HepG2 (cell line): ENCODE data around the gene FRMPD2. TPM values are rescaled to one million over a fixed set of nuclear protein-coding genes. Genes with fewer than 3 reads are reported as not detected.

Experiments used
- AKAP8 ChIP-seq: sonication (generic); formaldehyde crosslinking; IDR thresholded peaks from 2 replicates; pipeline ENCODE4 v1.5.1; 2020; ENCODE audit warnings: mild to moderate bottlenecking, missing genetic modification reagents
- CC2D1A ChIP-seq: sonication (generic); formaldehyde crosslinking; IDR thresholded peaks from 2 replicates; pipeline ENCODE4 v1.8.1; 2023; ENCODE audit warnings: mild to moderate bottlenecking, missing genetic modification reagents
- FIP1L1 ChIP-seq: fragments of 200-400 bp; formaldehyde crosslinking; IDR thresholded peaks from 2 replicates; pipeline ENCODE4 v1.6.1; 2018; ENCODE audit warnings: low read depth, mild to moderate bottlenecking, low read length, moderate library complexity, borderline replicate concordance; ENCODE audit not compliant: insufficient read depth
- HNRNPK ChIP-seq: fragments of 200-400 bp; formaldehyde crosslinking; IDR thresholded peaks from 2 replicates; pipeline ENCODE4 v1.6.1; 2018; ENCODE audit warnings: low read length, low read depth, moderate library complexity, mild to moderate bottlenecking; ENCODE audit not compliant: poor library complexity, severe bottlenecking
- LCORL ChIP-seq, 2 experiments: fragments of 450-650 bp in 1 of 2; sonication (generic) in 1 of 2; formaldehyde crosslinking in 1 of 2; IDR thresholded peaks; 2 replicates each; pipeline versions ENCODE4 v1.5.0 to v1.6.1; 2017 to 2020; ENCODE audit warnings: antibody characterized with exemption in 1 of 2, missing genetic modification reagents in 1 of 2
- MTF2 ChIP-seq: sonication (generic); formaldehyde crosslinking; IDR thresholded peaks from 2 replicates; pipeline ENCODE4 v1.5.0; 2020; ENCODE audit warnings: missing genetic modification reagents, borderline replicate concordance
- REL ChIP-seq: sonication (generic); formaldehyde crosslinking; conservative IDR thresholded peaks from 2 replicates; pipeline ENCODE4 v1.8.0; 2022; ENCODE audit warnings: mild to moderate bottlenecking, missing genetic modification reagents, moderate library complexity
- SIX4 ChIP-seq: sonication (generic); formaldehyde crosslinking; IDR thresholded peaks from 2 replicates; pipeline ENCODE4 v1.4.0; 2020; ENCODE audit warnings: missing genetic modification reagents
- TRIM24 ChIP-seq: sonication (generic); formaldehyde crosslinking; IDR thresholded peaks from 2 replicates; pipeline ENCODE4 v1.8.0; 2022; ENCODE audit warnings: mild to moderate bottlenecking, missing genetic modification reagents
- ZMYM4 ChIP-seq: sonication (generic); formaldehyde crosslinking; IDR thresholded peaks from 2 replicates; pipeline ENCODE4 v1.8.1; 2023; ENCODE audit warnings: mild to moderate bottlenecking, missing genetic modification reagents
- ZNF12 ChIP-seq: sonication (generic); formaldehyde crosslinking; IDR thresholded peaks from 2 replicates; pipeline ENCODE4 v1.5.0; 2020; ENCODE audit warnings: missing genetic modification reagents
- ZNF234 ChIP-seq: sonication (generic); formaldehyde crosslinking; conservative IDR thresholded peaks from 2 replicates; pipeline ENCODE4 v1.5.1; 2020; ENCODE audit warnings: mild to moderate bottlenecking, missing genetic modification reagents
- ZNF235 ChIP-seq: sonication (generic); formaldehyde crosslinking; IDR thresholded peaks from 2 replicates; pipeline ENCODE4 v1.8.1; 2023; ENCODE audit warnings: mild to moderate bottlenecking, missing genetic modification reagents, borderline replicate concordance
- ZNF629 ChIP-seq: sonication (generic); formaldehyde crosslinking; conservative IDR thresholded peaks from 2 replicates; pipeline ENCODE4 v1.5.0; 2020; ENCODE audit warnings: missing genetic modification reagents
- ZNF737 ChIP-seq: sonication (generic); formaldehyde crosslinking; IDR thresholded peaks from 2 replicates; pipeline ENCODE4 v1.5.0; 2020; ENCODE audit warnings: missing genetic modification reagents, mild to moderate bottlenecking, borderline replicate concordance
- polyA plus RNA-seq, 8 experiments: library from polyadenylated mRNA; depleted of rRNA in 3 of 8; stranded (reverse) in 7 of 8; unstranded in 1 of 8; fragments of >200 nt; fragmentation: Illumina TruSeq in 4 of 8; extraction: Trizol in 4 of 8; gene quantifications; 2 replicates each; pipeline versions ENCODE4 v1.2.1 to v1.2.3, GENCODE V29; 2011 to 2016; ENCODE audit warnings: low read depth in 4 of 8, missing spikeins in 1 of 8, mixed read lengths in 1 of 8; ENCODE audit not compliant: insufficient read depth in 1 of 8
- total RNA-seq, 5 experiments: library from RNA; depleted of rRNA; stranded (reverse); fragments of >200 nt; fragmentation: Illumina TruSeq; extraction: Trizol; gene quantifications; 2 replicates each; pipeline ENCODE4 v1.2.3, GENCODE V29; 2016; ENCODE audit warnings: low read depth in 1 of 5
- TF ChIP-seq, protein P1 (sequence below): sonication (generic); formaldehyde crosslinking; IDR thresholded peaks from 2 replicates; pipeline ENCODE4 v1.8.1; 2022; ENCODE audit warnings: mild to moderate bottlenecking, missing genetic modification reagents
- TF ChIP-seq, protein P2 (sequence below): sonication (generic); formaldehyde crosslinking; IDR thresholded peaks from 2 replicates; pipeline ENCODE4 v1.4.0; 2020; ENCODE audit warnings: low read depth, missing genetic modification reagents
- TF ChIP-seq, protein P3 (sequence below): sonication (generic); formaldehyde crosslinking; IDR thresholded peaks from 2 replicates; pipeline ENCODE4 v1.5.0; 2020; ENCODE audit warnings: missing genetic modification reagents, mild to moderate bottlenecking, borderline replicate concordance
- TF ChIP-seq, protein P4 (sequence below): sonication (generic); formaldehyde crosslinking; IDR thresholded peaks from 2 replicates; pipeline ENCODE4 v1.4.0; 2020; ENCODE audit warnings: mild to moderate bottlenecking, missing genetic modification reagents
- TF ChIP-seq, protein P5 (sequence below): sonication (generic); formaldehyde crosslinking; IDR thresholded peaks from 2 replicates; pipeline ENCODE4 v1.8.0; 2022; ENCODE audit warnings: missing genetic modification reagents, mild to moderate bottlenecking, moderate library complexity, borderline replicate concordance

Gene FRMPD2
- total and polyA plus RNA-seq, 2 of the 13 experiments (the other 11 are each of a cell fraction or from before 2014, with no cell fraction given) = 0.45 to 1.3 TPM

DNA sequence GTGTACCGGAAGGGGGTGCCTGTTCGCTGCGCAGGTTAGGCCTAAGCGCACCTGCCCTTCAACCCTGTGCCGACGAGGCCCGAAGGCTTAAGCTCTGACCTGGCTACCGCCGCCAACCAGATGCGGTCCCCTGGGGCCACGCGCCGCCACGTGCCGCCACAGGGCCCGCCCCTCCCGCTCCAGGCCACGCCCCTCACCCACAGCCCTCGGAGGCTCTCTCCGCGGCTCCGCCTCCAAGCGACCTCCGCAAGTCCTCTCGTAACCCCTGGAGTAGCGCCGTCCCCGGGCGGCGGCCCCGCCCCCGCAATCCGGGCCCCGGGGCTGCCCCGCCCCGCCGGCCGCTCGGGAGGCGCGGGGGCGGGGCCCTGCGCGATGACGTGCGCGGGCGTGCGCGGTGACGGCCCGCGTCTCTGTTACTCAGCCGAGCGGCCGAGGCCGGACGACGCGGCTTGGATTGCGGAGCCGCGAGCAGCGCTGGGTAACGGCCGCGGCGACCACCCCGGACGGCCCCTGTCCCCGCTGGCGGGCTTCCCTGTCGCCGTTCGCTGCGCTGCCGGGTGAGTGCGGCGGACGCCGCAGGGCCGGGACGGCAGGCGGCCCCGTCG is 31.9 kb upstream of the FRMPD2 start, which contains the start of gene MAPK8 (continued):
- TF ChIP-seq, protein P1, sequence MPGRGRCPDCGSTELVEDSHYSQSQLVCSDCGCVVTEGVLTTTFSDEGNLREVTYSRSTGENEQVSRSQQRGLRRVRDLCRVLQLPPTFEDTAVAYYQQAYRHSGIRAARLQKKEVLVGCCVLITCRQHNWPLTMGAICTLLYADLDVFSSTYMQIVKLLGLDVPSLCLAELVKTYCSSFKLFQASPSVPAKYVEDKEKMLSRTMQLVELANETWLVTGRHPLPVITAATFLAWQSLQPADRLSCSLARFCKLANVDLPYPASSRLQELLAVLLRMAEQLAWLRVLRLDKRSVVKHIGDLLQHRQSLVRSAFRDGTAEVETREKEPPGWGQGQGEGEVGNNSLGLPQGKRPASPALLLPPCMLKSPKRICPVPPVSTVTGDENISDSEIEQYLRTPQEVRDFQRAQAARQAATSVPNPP (CRISPR knock-in tag) = no peak; the same call in 1 of the 2 replicates
- TF ChIP-seq REL (CRISPR knock-in tag) = peak; percentile 86; the same call in 1 of the 2 replicates
- no peak for TF ChIP-seq LCORL (IDR thresholded peaks at IDR 0.05)
- peak; percentile 61; the same call in 1 of the 2 replicates for TF ChIP-seq LCORL (CRISPR knock-in tag; IDR thresholded peaks at IDR 0.05)
- TF ChIP-seq ZMYM4 = peak; percentile 90
- no peak for TF ChIP-seq FIP1L1
- 0 out of 2 replicates have a peak, but pooled peaks have one; percentile 26 for TF ChIP-seq ZNF629
- peak; percentile 93; the same call in 1 of the 2 replicates for TF ChIP-seq ZNF235 (CRISPR knock-in tag)
- TF ChIP-seq, protein P2, sequence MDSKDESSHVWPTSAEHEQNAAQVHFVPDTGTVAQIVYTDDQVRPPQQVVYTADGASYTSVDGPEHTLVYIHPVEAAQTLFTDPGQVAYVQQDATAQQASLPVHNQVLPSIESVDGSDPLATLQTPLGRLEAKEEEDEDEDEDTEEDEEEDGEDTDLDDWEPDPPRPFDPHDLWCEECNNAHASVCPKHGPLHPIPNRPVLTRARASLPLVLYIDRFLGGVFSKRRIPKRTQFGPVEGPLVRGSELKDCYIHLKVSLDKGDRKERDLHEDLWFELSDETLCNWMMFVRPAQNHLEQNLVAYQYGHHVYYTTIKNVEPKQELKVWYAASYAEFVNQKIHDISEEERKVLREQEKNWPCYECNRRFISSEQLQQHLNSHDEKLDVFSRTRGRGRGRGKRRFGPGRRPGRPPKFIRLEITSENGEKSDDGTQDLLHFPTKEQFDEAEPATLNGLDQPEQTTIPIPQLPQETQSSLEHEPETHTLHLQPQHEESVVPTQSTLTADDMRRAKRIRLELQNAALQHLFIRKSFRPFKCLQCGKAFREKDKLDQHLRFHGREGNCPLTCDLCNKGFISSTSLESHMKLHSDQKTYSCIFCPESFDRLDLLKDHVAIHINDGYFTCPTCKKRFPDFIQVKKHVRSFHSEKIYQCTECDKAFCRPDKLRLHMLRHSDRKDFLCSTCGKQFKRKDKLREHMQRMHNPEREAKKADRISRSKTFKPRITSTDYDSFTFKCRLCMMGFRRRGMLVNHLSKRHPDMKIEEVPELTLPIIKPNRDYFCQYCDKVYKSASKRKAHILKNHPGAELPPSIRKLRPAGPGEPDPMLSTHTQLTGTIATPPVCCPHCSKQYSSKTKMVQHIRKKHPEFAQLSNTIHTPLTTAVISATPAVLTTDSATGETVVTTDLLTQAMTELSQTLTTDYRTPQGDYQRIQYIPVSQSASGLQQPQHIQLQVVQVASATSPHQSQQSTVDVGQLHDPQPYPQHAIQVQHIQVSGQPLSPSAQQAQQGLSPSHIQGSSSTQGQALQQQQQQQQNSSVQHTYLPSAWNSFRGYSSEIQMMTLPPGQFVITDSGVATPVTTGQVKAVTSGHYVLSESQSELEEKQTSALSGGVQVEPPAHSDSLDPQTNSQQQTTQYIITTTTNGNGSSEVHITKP (CRISPR knock-in tag) = no peak
- TF ChIP-seq CC2D1A (CRISPR knock-in tag) = no peak
- TF ChIP-seq TRIM24 (CRISPR knock-in tag) = no peak
- TF ChIP-seq MTF2 (CRISPR knock-in tag) = peak; percentile 78; the same call in 1 of the 2 replicates
- no peak for TF ChIP-seq SIX4 (CRISPR knock-in tag)
- TF ChIP-seq ZNF12 (CRISPR knock-in tag) = 0 out of 2 replicates have a peak, but pooled peaks have one; percentile 21
- TF ChIP-seq AKAP8 (CRISPR knock-in tag) = no peak
- TF ChIP-seq, protein P3, sequence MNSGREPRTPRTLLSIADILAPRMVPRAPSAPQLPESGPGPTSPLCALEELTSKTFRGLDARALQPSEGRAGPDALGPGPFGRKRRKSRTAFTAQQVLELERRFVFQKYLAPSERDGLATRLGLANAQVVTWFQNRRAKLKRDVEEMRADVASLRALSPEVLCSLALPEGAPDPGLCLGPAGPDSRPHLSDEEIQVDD (CRISPR knock-in tag) = peak; percentile 51; the same call in 1 of the 2 replicates
- 0 out of 2 replicates have a peak, but pooled peaks have one; percentile 1 for TF ChIP-seq ZNF234 (CRISPR knock-in tag)
- 0 out of 2 replicates have a peak, but pooled peaks have one; percentile 70 for TF ChIP-seq ZNF737
- TF ChIP-seq HNRNPK = no peak
- TF ChIP-seq, protein P4, sequence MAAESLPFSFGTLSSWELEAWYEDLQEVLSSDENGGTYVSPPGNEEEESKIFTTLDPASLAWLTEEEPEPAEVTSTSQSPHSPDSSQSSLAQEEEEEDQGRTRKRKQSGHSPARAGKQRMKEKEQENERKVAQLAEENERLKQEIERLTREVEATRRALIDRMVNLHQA (CRISPR knock-in tag) = no peak
- TF ChIP-seq, protein P5, sequence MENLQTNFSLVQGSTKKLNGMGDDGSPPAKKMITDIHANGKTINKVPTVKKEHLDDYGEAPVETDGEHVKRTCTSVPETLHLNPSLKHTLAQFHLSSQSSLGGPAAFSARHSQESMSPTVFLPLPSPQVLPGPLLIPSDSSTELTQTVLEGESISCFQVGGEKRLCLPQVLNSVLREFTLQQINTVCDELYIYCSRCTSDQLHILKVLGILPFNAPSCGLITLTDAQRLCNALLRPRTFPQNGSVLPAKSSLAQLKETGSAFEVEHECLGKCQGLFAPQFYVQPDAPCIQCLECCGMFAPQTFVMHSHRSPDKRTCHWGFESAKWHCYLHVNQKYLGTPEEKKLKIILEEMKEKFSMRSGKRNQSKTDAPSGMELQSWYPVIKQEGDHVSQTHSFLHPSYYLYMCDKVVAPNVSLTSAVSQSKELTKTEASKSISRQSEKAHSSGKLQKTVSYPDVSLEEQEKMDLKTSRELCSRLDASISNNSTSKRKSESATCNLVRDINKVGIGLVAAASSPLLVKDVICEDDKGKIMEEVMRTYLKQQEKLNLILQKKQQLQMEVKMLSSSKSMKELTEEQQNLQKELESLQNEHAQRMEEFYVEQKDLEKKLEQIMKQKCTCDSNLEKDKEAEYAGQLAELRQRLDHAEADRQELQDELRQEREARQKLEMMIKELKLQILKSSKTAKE (CRISPR knock-in tag) = peak; percentile 39; the same call in 1 of the 2 replicates
